Osteoblast (primary cell): ENCODE measurements around the gene SH2D7. TPM values are rescaled to one million over a fixed set of nuclear protein-coding genes. Genes with fewer than 3 reads are reported as not detected.
A peak's percentile ranks its signal among the peaks of the same experiment; 100 is the strongest.

Source experiments
- DNase-seq: peaks from one replicate; pipeline ENCODE4 v3.0.0; 2011; ENCODE audit warnings: low spot score, mixed read lengths; ENCODE audit not compliant: insufficient read length; ENCODE audit errors: missing footprints
- H2AFZ ChIP-seq: 2 replicates; pipeline ENCODE4 v1.6.0; 2011; ENCODE audit warnings: mild to moderate bottlenecking, low read length
- H3K27ac ChIP-seq: 2 replicates; pipeline ENCODE4 v1.5.1; 2011; ENCODE audit warnings: mild to moderate bottlenecking, low read depth, low read length, moderate library complexity
- H3K27me3 ChIP-seq: 2 replicates; pipeline ENCODE4 v1.6.0; 2012; ENCODE audit warnings: mild to moderate bottlenecking, control low read depth, inconsistent platforms, low read length, moderate library complexity; ENCODE audit not compliant: insufficient read depth
- H3K36me3 ChIP-seq: 2 replicates; pipeline ENCODE4 v1.5.1; 2011; ENCODE audit warnings: mild to moderate bottlenecking, low read length, control low read depth, moderate library complexity; ENCODE audit not compliant: insufficient read depth
- H3K4me1 ChIP-seq: 2 replicates; pipeline ENCODE4 v1.5.1; 2011; ENCODE audit warnings: mild to moderate bottlenecking, low read length, control low read depth, moderate library complexity; ENCODE audit not compliant: insufficient read depth
- H3K4me2 ChIP-seq: 2 replicates; pipeline ENCODE4 v1.6.0; 2011; ENCODE audit warnings: mild to moderate bottlenecking, low read length; ENCODE audit not compliant: insufficient read depth
- H3K4me3 ChIP-seq: fragments of 200-600 bp; sonication (generic); 3 replicates; pipeline ENCODE4 v1.5.1; 2012; ENCODE audit warnings: mild to moderate bottlenecking, low read length, inconsistent platforms; ENCODE audit not compliant: insufficient read depth
- H3K79me2 ChIP-seq: 2 replicates; pipeline ENCODE4 v1.6.0; 2012; ENCODE audit warnings: mild to moderate bottlenecking, low read length, control low read depth, inconsistent platforms; ENCODE audit not compliant: insufficient read depth
- H3K9me3 ChIP-seq: 2 replicates; pipeline ENCODE4 v1.5.1; 2011; ENCODE audit warnings: low read depth, low read length, control low read depth
- H4K20me1 ChIP-seq: 2 replicates; pipeline ENCODE4 v1.6.0; 2012; ENCODE audit warnings: mild to moderate bottlenecking, low read length, control low read depth; ENCODE audit not compliant: insufficient read depth
- total RNA-seq: library from RNA; depleted of rRNA; stranded (reverse); fragments of >200 nt; gene quantifications from 2 replicates; pipeline ENCODE4 v1.2.3, GENCODE V29; 2012
- TF ChIP-seq, protein P1 (sequence below): IDR thresholded peaks from 2 replicates; pipeline ENCODE4 v1.5.1; 2011; ENCODE audit warnings: mild to moderate bottlenecking, low read depth, low read length, moderate library complexity; ENCODE audit errors: extremely low read depth

The SH2D7 gene
- total RNA-seq, 1 donor: not detected

DNA sequence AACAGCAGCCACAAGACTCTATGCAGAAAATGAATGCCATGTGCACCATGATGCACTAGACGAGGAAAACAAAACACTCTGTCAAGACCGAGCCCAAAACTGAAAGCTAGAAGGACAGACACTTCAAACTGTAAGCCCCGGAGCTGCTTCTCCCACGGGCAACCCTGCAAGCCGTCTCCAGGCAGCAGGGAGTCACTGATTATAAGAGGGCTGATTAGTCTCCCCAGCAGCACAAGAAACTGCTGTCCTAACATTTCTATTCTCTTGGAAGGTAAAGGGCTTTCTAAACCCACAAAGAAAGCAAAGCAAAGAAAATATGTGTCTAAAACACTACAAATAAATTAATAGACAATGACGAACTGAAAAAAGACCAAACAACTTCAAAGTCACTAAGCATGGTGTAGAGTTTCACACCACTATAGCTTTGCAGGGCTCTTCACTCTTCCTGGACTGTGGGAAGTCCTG lies 30.4 kb upstream of the SH2D7 start:
- Histone ChIP-seq H2AFZ (no peak overlapping the region), H3K27ac (peak overlapping the region; percentile 96), H3K27me3 (no peaks in the 10 kb centered on the region), H3K4me3 (peak overlapping the region; percentile 62), H4K20me1 (no peaks in the 10 kb centered on the region), H3K79me2 (peaks cover 81% of the 10 kb centered on the region), H3K9me3 (no peaks in the 10 kb centered on the region), H3K4me1 (peaks cover 67% of the 10 kb centered on the region), H3K36me3 (no peaks in the 10 kb centered on the region), H3K4me2 (peak overlapping the region; percentile 91)
- no peak for DNase-seq
- TF ChIP-seq, protein P1, sequence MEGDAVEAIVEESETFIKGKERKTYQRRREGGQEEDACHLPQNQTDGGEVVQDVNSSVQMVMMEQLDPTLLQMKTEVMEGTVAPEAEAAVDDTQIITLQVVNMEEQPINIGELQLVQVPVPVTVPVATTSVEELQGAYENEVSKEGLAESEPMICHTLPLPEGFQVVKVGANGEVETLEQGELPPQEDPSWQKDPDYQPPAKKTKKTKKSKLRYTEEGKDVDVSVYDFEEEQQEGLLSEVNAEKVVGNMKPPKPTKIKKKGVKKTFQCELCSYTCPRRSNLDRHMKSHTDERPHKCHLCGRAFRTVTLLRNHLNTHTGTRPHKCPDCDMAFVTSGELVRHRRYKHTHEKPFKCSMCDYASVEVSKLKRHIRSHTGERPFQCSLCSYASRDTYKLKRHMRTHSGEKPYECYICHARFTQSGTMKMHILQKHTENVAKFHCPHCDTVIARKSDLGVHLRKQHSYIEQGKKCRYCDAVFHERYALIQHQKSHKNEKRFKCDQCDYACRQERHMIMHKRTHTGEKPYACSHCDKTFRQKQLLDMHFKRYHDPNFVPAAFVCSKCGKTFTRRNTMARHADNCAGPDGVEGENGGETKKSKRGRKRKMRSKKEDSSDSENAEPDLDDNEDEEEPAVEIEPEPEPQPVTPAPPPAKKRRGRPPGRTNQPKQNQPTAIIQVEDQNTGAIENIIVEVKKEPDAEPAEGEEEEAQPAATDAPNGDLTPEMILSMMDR: no peak

DNA sequence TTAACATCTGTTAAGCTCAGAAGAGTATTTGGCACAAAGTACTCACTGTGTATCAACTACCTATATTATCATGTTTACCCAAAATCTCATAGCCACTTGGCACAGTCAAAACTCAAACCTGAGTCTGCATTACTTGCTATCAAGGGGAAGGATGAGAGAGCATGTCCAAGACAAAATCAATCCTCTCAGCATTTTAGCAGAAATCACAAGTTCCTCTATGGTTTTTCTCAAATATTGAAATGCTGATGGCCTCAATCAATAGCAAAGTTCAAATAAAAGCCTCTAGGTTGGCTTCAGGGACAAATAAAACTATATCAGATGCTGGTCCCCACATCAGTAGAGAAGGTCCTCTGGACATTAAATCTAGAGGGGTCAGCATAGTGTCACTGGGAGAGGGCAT lies 29.1 kb upstream of the SH2D7 start:
- H3K9me3 ChIP-seq: no peaks in the 10 kb centered on the region
- no peaks in the 10 kb centered on the region for H3K27me3 ChIP-seq
- H3K4me2 ChIP-seq: no peak overlapping the region
- no peak for DNase-seq
- H2AFZ ChIP-seq: no peak overlapping the region
- H3K4me3 ChIP-seq: no peak overlapping the region
- peaks cover 70% of the 10 kb centered on the region for H3K4me1 ChIP-seq
- TF ChIP-seq, protein P1: no peak
- peaks cover 3% of the 10 kb centered on the region for H4K20me1 ChIP-seq
- H3K36me3 ChIP-seq: no peaks in the 10 kb centered on the region
- H3K27ac ChIP-seq: peak overlapping the region; percentile 96
- H3K79me2 ChIP-seq: peaks cover 77% of the 10 kb centered on the region

DNA sequence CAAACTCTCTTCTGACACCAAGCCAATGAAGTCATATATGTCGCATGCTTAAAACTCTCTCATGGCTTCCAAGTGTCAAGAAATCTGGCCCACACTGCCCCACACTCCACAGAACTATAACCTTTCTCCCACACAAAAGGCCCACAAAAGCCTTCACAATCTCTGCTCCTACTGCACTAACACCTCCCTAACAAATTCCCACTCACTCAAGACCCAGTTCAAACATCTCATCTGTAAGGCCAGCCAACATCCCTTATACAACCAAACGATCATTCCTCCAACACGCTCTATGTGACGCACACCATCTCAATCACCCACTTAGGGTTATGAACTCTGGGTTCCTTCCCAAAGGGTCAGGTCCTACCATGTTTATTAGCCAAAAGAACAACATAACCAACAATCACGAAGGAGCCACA lies 28.4 kb upstream of the SH2D7 start:
- peaks cover 76% of the 10 kb centered on the region for H3K4me1 ChIP-seq
- H2AFZ ChIP-seq: no peak overlapping the region
- no peak for DNase-seq
- TF ChIP-seq, protein P1: no peak
- peaks cover 3% of the 10 kb centered on the region for H4K20me1 ChIP-seq
- H3K4me2 ChIP-seq: peak overlapping the region; percentile 56
- H3K79me2 ChIP-seq: peaks cover 75% of the 10 kb centered on the region
- no peaks in the 10 kb centered on the region for H3K36me3 ChIP-seq
- no peaks in the 10 kb centered on the region for H3K9me3 ChIP-seq
- no peak overlapping the region for H3K4me3 ChIP-seq
- H3K27ac ChIP-seq: peak overlapping the region; percentile 96
- H3K27me3 ChIP-seq: no peaks in the 10 kb centered on the region

DNA sequence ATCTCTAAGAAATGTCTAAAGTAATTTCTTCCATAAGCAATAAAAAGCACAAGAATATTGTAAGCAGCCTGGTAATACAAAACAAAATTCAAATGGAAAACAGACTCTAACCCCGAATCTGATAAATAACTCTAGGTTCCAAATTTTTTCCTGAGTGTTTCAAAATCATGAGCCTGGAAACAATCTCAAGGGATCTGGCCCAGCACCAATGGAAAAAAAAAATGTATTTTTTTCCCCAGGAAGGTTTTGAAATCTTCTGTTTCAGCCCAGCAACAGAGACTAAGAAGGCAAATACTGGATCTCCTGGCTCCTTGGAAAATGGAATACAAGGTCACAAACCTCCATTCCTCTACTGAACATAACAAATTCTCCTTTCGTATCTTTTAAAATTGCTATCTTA lies 27.8 kb upstream of the SH2D7 start:
- Histone ChIP-seq H3K79me2 (peaks cover 75% of the 10 kb centered on the region), H3K27me3 (no peaks in the 10 kb centered on the region), H3K27ac (peak overlapping the region; percentile 96), H3K9me3 (no peaks in the 10 kb centered on the region), H3K4me1 (peaks cover 77% of the 10 kb centered on the region), H3K36me3 (no peaks in the 10 kb centered on the region), H3K4me2 (peak overlapping the region; percentile 56), H3K4me3 (no peak overlapping the region), H4K20me1 (peaks cover 3% of the 10 kb centered on the region), H2AFZ (no peak overlapping the region)
- TF ChIP-seq, protein P1: no peak
- DNase-seq: no peak
